Measurements from ENCODE around the gene LAMB2. TPM values are rescaled to one million over a fixed set of nuclear protein-coding genes. Genes with fewer than 3 reads are reported as not detected.

Gene LAMB2
- total and polyA plus RNA-seq, 9 donors, result 408 to 681 (median 491) TPM

DNA sequence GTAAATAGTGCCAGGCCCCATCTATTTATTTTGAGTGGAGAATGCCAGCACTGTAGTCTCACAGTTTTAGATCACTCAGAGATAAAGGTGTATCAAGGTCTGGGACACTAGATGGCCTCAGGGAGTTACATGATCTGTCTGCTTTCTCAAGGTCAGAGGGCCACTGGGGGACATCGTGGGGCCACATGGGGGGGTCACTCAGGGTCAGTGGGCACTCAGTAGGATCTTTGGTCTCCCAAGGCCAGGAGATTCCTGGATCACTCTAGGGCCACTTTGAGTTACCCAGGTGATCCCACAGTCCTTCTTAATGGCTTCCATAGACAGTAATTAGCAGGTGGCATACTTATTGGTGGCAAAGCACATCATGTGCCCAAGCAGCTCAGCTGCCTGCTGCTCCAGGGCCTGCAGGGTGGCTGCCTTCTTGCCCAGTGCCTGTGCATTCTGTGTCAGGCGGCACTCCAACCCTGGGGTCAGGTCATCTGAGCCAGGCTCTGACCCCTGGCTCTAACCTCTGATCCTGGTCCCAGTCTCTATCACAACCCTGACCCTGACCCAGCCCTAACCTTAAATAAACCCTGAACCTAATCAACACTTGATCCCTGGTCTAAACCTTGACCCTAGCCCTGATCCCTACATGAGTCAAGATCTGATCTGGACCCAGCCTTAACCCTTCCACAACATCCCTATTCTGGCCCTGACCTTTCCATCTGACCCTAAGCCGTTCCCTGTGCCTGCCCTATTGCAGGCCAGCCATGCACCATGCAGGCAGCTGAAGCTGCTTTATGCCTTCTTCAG lies 1.8 kb upstream of the LAMB2 start:
- H3K4me1 ChIP-seq (ENCODE audit: insufficient read depth), result peaks cover 4% of the 10 kb centered on the region
- H3K27me3 ChIP-seq, result no peaks in the 10 kb centered on the region
- H3K36me3 ChIP-seq, result no peaks in the 10 kb centered on the region
- intact Hi-C loops (cut with DNase I), result no loop called here
- H3K27ac ChIP-seq, result no peak overlapping the region
- no peak overlapping the region for H3K4me3 ChIP-seq
- no peak for DNase-seq
- H3K9me3 ChIP-seq, result no peaks in the 10 kb centered on the region
- TF ChIP-seq, protein P1, sequence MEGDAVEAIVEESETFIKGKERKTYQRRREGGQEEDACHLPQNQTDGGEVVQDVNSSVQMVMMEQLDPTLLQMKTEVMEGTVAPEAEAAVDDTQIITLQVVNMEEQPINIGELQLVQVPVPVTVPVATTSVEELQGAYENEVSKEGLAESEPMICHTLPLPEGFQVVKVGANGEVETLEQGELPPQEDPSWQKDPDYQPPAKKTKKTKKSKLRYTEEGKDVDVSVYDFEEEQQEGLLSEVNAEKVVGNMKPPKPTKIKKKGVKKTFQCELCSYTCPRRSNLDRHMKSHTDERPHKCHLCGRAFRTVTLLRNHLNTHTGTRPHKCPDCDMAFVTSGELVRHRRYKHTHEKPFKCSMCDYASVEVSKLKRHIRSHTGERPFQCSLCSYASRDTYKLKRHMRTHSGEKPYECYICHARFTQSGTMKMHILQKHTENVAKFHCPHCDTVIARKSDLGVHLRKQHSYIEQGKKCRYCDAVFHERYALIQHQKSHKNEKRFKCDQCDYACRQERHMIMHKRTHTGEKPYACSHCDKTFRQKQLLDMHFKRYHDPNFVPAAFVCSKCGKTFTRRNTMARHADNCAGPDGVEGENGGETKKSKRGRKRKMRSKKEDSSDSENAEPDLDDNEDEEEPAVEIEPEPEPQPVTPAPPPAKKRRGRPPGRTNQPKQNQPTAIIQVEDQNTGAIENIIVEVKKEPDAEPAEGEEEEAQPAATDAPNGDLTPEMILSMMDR (IDR thresholded peaks at IDR 0.05), result no peak
- whole genome bisulfite sequencing, 3 donors, result 33 to 55% (median 43%) methylated on average over 2 to 3 of the region's 3 CpGs

- Histone ChIP-seq H3K36me3 (no peaks in the 10 kb centered on the region), H3K4me3 (peak overlapping the region; percentile 79), H3K27ac (peak overlapping the region; percentile 26 to 81), H3K27me3 (no peaks in the 10 kb centered on the region), H3K4me1 (ENCODE audit: insufficient read depth) (peaks cover 4% of the 10 kb centered on the region), H3K9me3 (no peaks in the 10 kb centered on the region)
- intact Hi-C loops (cut with DNase I), result no loop called here
- DNase-seq, result peak; percentile 83 to 90 (median 86)
- TF ChIP-seq EP300 (IDR thresholded peaks at IDR 0.05) (no peak), POLR2A (IDR thresholded peaks at IDR 0.05) (peak; percentile 24)
- TF ChIP-seq, protein P1 (IDR thresholded peaks at IDR 0.05), result no peak
- WGBS, 3 donors, result 0 to 1% (median 0%) methylated on average over 29 to 30 of the region's 30 CpGs
These were observed 539 bp upstream of the LAMB2 start for GRCh38 chr3:49133226-49133951.

DNA sequence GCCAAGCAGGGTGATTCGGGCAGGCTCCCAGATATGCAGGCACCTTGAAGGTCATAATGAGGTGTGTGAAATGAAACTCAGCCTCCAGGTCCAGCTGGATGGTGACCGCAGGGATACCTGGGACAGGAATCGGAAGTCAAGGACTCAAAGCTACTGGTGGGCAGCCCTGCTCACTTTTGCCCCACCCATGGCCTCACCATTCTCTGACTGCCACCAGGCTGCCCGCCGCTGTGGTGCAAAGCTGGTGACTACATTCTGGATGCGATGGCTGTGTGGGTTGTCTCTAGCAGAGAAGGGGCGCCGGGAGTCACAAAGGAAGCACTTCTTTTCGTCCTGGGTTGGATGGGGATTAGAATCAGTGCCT lies 795 bp downstream of the LAMB2 start:
- no peak for DNase-seq
- Histone ChIP-seq H3K27ac (peak overlapping the region; percentile 26 to 81), H3K36me3 (no peaks in the 10 kb centered on the region), H3K4me3 (peak overlapping the region; percentile 79), H3K4me1 (ENCODE audit: insufficient read depth) (peaks cover 4% of the 10 kb centered on the region), H3K9me3 (no peaks in the 10 kb centered on the region), H3K27me3 (no peaks in the 10 kb centered on the region)
- WGBS, 3 donors, result 15 to 28% (median 20%) methylated on average over 9 of the region's 9 CpGs
- TF ChIP-seq EP300 (IDR thresholded peaks at IDR 0.05) (no peak), POLR2A (IDR thresholded peaks at IDR 0.05) (no peak)
- TF ChIP-seq, protein P1 (IDR thresholded peaks at IDR 0.05), result no peak
- intact Hi-C loops (cut with DNase I), result no loop called here

- intact Hi-C loops (cut with DNase I), result no loop called here
- TF ChIP-seq, protein P1 (IDR thresholded peaks at IDR 0.05), result no peak
- TF ChIP-seq POLR2A (IDR thresholded peaks at IDR 0.05) (no peak), EP300 (IDR thresholded peaks at IDR 0.05) (no peak)
- H3K9me3 ChIP-seq, result no peaks in the 10 kb centered on the region
- peaks cover 4% of the 10 kb centered on the region for H3K4me1 ChIP-seq (ENCODE audit: insufficient read depth)
- no peaks in the 10 kb centered on the region for H3K36me3 ChIP-seq
- H3K4me3 ChIP-seq, result peak overlapping the region; percentile 79
- no peaks in the 10 kb centered on the region for H3K27me3 ChIP-seq
- 78 to 96% (median 84%) methylated on average over 6 of the region's 6 CpGs for WGBS, 3 donors
- peak overlapping the region; percentile 26 to 81 for H3K27ac ChIP-seq
- DNase-seq, result no peak
These were observed 1.3 kb downstream of the LAMB2 start for GRCh38 chr3:49131576-49131975.
